Measurements from ENCODE around the gene ZNF507.
A peak's percentile ranks its signal among the peaks of the same experiment; 100 is the strongest.

ZNF507 gene

GRCh38 chr19:32317086-32317485 is 28.3 kb upstream of the ZNF507 start (continued):
- TF ChIP-seq CREB5 (CRISPR knock-in tag; IDR thresholded peaks at IDR 0.05; ENCODE audit: low read depth) (no peak), RARB (CRISPR knock-in tag; IDR thresholded peaks at IDR 0.05) (no peak), ISL1 (CRISPR knock-in tag; IDR thresholded peaks at IDR 0.05) (no peak), ARNTL (CRISPR knock-in tag; IDR thresholded peaks at IDR 0.05; ENCODE audit: borderline replicate concordance, low read depth) (no peak)

GRCh38 chr19:32318884-32319520 is 26.4 kb upstream of the ZNF507 start:
- ATAC-seq: peak; percentile 56
- TF ChIP-seq CSDC2 (CRISPR knock-in tag; IDR thresholded peaks at IDR 0.05): no peak
- no peak for TF ChIP-seq ZC3H10 (CRISPR knock-in tag; IDR thresholded peaks at IDR 0.05)
- TF ChIP-seq ZFP30 (CRISPR knock-in tag; IDR thresholded peaks at IDR 0.05): no peak
- TF ChIP-seq ISL1 (CRISPR knock-in tag; IDR thresholded peaks at IDR 0.05): no peak
- TF ChIP-seq TOX (CRISPR knock-in tag; IDR thresholded peaks at IDR 0.05; ENCODE audit: borderline replicate concordance): no peak
- no peak for TF ChIP-seq PATZ1 (CRISPR knock-in tag; IDR thresholded peaks at IDR 0.05; ENCODE audit: borderline replicate concordance)
- no peak for TF ChIP-seq ESRRG (CRISPR knock-in tag; IDR thresholded peaks at IDR 0.05)
- no peak for TF ChIP-seq POU6F1 (CRISPR knock-in tag; IDR thresholded peaks at IDR 0.05; ENCODE audit: borderline replicate concordance, low read depth)
- TF ChIP-seq RARB (CRISPR knock-in tag; IDR thresholded peaks at IDR 0.05): no peak
- TF ChIP-seq TCF4 (CRISPR knock-in tag; IDR thresholded peaks at IDR 0.05; ENCODE audit: borderline replicate concordance): no peak
- no peak for TF ChIP-seq GLIS3 (CRISPR knock-in tag; IDR thresholded peaks at IDR 0.05)
- no peak for TF ChIP-seq OSR1 (CRISPR knock-in tag; IDR thresholded peaks at IDR 0.05)

- TF ChIP-seq ESRRG (CRISPR knock-in tag; IDR thresholded peaks at IDR 0.05): no peak
- TF ChIP-seq POU6F1 (CRISPR knock-in tag; IDR thresholded peaks at IDR 0.05; ENCODE audit: borderline replicate concordance, low read depth): no peak
- no peak for TF ChIP-seq CREB5 (CRISPR knock-in tag; IDR thresholded peaks at IDR 0.05; ENCODE audit: low read depth)
- TF ChIP-seq ZNF70 (CRISPR knock-in tag; IDR thresholded peaks at IDR 0.05): no peak
- no peak for TF ChIP-seq ISL1 (CRISPR knock-in tag; IDR thresholded peaks at IDR 0.05)
- TF ChIP-seq CSRNP3 (CRISPR knock-in tag; IDR thresholded peaks at IDR 0.05): no peak
- no peak for TF ChIP-seq ARNTL (CRISPR knock-in tag; IDR thresholded peaks at IDR 0.05; ENCODE audit: borderline replicate concordance, low read depth)
- TF ChIP-seq BACH2 (CRISPR knock-in tag; IDR thresholded peaks at IDR 0.05; ENCODE audit: borderline replicate concordance): no peak
- no peak for TF ChIP-seq ZC3H10 (CRISPR knock-in tag; IDR thresholded peaks at IDR 0.05)
- TF ChIP-seq ZNF565 (CRISPR knock-in tag; conservative IDR thresholded peaks at IDR 0.05; ENCODE audit: low read depth): no peak
- no peak for TF ChIP-seq ZNF8 (CRISPR knock-in tag; IDR thresholded peaks at IDR 0.05)
- TF ChIP-seq CSDC2 (CRISPR knock-in tag; IDR thresholded peaks at IDR 0.05): no peak
- no peak for TF ChIP-seq PATZ1 (CRISPR knock-in tag; IDR thresholded peaks at IDR 0.05; ENCODE audit: borderline replicate concordance)
- TF ChIP-seq GLIS3 (CRISPR knock-in tag; IDR thresholded peaks at IDR 0.05): no peak
- no peak for TF ChIP-seq RARB (CRISPR knock-in tag; IDR thresholded peaks at IDR 0.05)
- no peak for ATAC-seq
Measured at GRCh38 chr19:32322541-32322940, 22.9 kb upstream of the ZNF507 start.

Data from SK-N-SH treated with all-trans-retinoic acid at 6 μM for 48 hours (cell line).